ENCODE measurements around the gene HEXD.
"Not testable (repeated sequence)": the region's sequence is repeated elsewhere in the genome, so short reads cannot be mapped to it uniquely, and the experiment has no call there.

Gene HEXD

GRCh38 chr17:82397449-82398335, 20.5 kb upstream of the HEXD start:
- DNase-seq: no peak

GRCh38 chr17:82399041-82399441, 19.1 kb upstream of the HEXD start:
- DNase-seq: peak; percentile 87

- DNase-seq: peak; percentile 81
Observed at GRCh38 chr17:82399601-82400101, 18.5 kb upstream of the HEXD start.

GRCh38 chr17:82400206-82400605, 17.9 kb upstream of the HEXD start:
- no peak for DNase-seq

GRCh38 chr17:82400830-82401229, 17.3 kb upstream of the HEXD start:
- peak; percentile 53 for DNase-seq

GRCh38 chr17:82402865-82403264, 15.3 kb upstream of the HEXD start:
- no peak for DNase-seq

GRCh38 chr17:82403662-82404660, 14.2 kb upstream of the HEXD start:
- DNase-seq: no peak

GRCh38 chr17:82405051-82405450, 13.1 kb upstream of the HEXD start:
- no peak for DNase-seq

GRCh38 chr17:82406131-82406671, 11.9 kb upstream of the HEXD start:
- no peak for DNase-seq

- no peak for DNase-seq
Observed at GRCh38 chr17:82407255-82407654, 10.9 kb upstream of the HEXD start.

- DNase-seq: no peak
Observed at GRCh38 chr17:82408288-82408937, 9.7 kb upstream of the HEXD start.

GRCh38 chr17:82408938-82409318, 9.2 kb upstream of the HEXD start:
- DNase-seq: no peak

GRCh38 chr17:82410014-82410716, 8.0 kb upstream of the HEXD start:
- no peak for DNase-seq

GRCh38 chr17:82411396-82412053, 6.6 kb upstream of the HEXD start:
- no peak for DNase-seq

GRCh38 chr17:82412081-82412480, 6.1 kb upstream of the HEXD start:
- not testable (repeated sequence) for DNase-seq

- no peak for DNase-seq
Observed at GRCh38 chr17:82412535-82413520, 5.3 kb upstream of the HEXD start.

GRCh38 chr17:82414548-82415281, 3.4 kb upstream of the HEXD start:
- DNase-seq: peak; percentile 82

- DNase-seq: no peak
Observed at GRCh38 chr17:82415336-82415735, 2.8 kb upstream of the HEXD start.

- DNase-seq: no peak
Observed at GRCh38 chr17:82415786-82416185, 2.4 kb upstream of the HEXD start.
